ENCODE measurements around the gene PON3.

Gene PON3

DNA sequence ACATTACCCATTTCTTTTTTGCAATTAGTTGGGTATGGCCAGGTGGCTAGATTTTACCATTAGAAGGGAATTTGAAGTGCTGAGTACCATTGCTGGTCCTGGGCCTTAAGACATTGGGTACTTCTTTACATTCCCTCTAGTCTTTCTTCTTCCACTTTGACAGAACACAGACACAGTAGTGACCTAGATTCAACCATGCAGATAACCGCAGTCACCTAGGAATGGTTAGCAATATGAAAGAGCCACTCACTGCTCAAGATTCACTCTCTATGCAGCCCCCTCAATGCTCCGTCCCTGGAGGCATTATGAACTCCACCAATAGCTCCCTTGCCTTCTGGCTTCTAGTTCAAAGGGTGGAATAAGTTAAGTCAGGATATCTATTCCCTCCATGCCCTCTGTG lies 55.7 kb downstream of the PON3 start:
- DNase-seq (ENCODE audit: low read depth), result no peak

- DNase-seq (ENCODE audit: low read depth), result no peak
Observed at GRCh38 chr7:95338832-95339231, 57.3 kb downstream of the PON3 start.

GRCh38 chr7:95335093-95335492 lies 61.1 kb downstream of the PON3 start:
- no peak for DNase-seq (ENCODE audit: low read depth)

DNA sequence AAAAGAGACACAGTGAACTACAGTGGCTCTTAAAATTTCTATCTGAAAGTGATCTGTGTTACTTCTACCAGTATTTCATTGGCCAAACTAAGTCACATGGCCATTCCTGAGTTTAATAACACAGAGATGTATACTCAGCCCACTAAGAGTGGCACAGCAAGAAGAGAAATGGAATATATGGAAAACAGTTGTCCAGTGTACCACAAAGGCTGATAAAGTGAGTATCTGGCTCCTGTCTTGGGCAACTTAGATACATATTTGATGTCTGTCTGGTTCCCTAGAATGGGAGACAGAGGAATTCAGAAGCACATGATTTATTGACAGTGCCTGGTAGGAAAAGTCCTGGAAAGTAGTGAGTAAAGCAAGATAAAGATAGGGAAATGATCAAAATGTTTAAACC lies 61.7 kb downstream of the PON3 start:
- no peak for DNase-seq (ENCODE audit: low read depth)

DNA sequence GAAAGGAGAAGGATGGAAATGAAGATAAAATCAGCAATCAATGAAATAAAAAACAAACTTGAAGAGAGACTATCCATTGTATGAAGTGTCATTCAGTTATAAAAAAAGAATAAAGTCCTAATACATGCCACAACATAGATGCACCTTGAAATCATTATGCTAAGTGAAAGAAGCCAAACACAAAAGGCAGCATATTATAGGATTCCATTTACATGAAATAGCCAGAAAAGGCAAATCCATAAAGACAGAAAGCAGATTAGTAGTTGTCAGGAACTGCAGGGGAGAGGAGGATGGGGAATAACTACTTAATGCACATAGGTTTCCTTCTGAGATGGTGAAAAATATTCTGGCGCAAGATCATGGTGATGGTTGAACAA lies 65.2 kb downstream of the PON3 start:
- no peak for DNase-seq (ENCODE audit: low read depth)

DNA sequence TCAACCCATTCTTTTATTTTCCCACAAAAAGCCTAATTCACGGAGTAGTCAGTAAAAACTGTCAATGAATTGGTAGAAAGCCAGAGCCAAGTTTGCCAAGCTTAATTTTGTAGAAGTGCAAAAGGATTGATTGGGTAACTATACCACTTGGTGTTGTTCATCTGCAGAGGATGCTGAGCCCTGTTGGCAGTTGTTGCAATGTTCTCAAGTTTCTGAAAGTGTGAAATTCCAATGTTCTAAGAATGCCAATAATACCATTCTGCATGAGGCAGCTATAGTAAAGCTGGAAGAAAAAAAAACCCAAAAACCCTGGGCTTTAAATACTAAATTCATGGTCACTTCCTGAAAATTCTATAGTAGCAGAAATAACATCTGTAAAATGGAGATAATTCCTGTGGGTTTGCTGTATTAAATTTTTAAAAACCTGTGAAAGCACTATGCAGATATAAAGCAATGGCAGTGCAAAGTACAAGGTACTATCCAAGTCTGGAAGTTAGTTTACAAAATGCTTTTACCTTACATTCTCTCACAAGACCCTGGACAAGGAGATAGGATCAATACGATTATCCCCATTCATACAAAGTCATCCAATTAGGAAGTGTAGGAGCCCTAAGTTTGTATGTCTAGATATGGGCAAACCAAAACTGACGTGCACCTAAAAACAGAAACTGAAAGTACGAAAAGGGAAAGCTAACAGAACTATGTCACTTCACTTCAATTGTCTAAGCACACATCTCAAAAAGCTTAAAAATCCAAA lies 65.8 kb downstream of the PON3 start:
- DNase-seq (ENCODE audit: low read depth), result no peak

- DNase-seq (ENCODE audit: low read depth), result no peak
Observed at GRCh38 chr7:95327356-95327755, 68.8 kb downstream of the PON3 start.

DNA sequence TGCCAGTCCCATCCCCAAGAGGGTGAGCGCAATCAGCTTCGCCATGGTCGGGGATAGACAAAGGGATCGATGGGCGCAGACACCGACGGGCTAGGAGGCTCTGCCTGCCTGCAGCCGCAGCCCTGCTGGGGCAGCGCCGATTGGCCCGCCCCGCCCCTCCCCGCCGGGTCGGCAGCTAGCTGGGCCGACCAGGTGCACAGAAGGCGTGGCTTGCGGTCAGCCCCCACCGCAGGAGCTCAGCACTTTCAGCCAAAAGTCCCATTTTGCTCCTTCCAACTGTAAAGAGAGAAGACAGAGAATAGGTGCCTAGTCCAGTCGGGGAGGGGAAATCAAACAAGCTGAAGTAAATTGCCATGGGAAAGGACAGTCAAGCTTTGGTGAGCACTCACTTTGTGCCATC lies 71.7 kb downstream of the PON3 start, which contains the start of gene PON1:
Gene PON1 (minus strand): TSS at position 102 of the 400 bp plus-strand sequence. CDS start 57 bp downstream, at position 45.
- DNase-seq (ENCODE audit: low read depth), result no peak

DNA sequence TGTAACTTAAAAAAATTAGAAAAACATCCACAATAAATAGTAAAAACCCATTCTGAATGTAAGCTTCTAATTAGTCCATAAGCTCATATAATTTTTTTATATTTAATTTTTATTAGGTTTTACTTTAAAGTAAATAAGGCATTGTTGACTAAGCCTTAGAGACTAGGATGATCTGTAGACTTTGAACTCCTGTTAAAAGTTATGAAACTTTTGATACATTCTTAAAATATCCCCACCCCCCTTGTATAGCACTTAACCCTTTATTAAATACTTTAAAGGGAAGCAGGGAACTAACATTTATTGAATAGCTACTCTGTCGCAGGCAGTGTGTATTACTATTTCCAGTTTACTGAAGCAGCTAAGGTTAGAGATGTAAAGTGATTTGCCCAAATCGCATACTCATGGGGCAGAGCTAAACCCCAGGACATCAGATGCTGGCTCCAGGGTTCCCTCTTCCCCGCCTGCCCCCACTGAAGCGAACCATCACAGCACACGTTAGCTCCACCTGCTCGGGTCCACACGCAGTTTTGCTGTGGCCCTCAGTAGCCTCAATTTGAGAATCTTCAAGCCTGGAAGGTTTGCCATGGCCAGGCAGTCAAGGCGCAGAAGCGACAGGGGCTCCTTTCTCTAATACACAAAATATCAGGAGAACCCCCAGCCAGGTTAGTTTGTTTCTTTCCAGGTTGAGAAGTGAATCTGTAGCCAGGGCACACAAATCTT lies 72.6 kb downstream of the PON3 start:
- no peak for DNase-seq (ENCODE audit: low read depth)

- no peak for DNase-seq (ENCODE audit: low read depth)
Observed at GRCh38 chr7:95322854-95323253, 73.3 kb downstream of the PON3 start.

- no peak for DNase-seq (ENCODE audit: low read depth)
Observed at GRCh38 chr7:95322396-95322795, 73.8 kb downstream of the PON3 start.

- DNase-seq (ENCODE audit: low read depth), result no peak
Observed at GRCh38 chr7:95321720-95322119, 74.5 kb downstream of the PON3 start.

- no peak for DNase-seq (ENCODE audit: low read depth)
Observed at GRCh38 chr7:95320651-95321050, 75.5 kb downstream of the PON3 start.

- no peak for DNase-seq (ENCODE audit: low read depth)
Observed at GRCh38 chr7:95319570-95319969, 76.6 kb downstream of the PON3 start.

- no peak for DNase-seq (ENCODE audit: low read depth)
Observed at GRCh38 chr7:95318501-95319100, 77.6 kb downstream of the PON3 start.

DNA sequence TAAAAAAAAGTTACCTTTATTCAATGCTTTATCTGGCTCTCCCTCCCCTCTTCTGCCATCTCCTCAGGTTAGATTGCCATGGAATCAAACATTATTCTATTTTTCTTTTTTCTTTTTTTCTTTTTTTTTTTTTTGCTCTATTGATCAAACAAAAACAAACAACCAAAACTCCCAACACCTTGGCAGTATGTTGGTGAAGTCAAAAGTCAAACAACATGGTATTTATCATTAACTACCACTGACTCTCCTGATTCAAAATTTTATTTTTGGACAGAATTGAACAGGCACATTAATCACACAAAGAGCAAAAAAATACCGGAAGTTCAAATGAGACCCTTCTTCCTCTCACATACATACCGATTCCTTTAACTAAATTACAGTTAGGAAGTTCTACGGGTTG lies 78.2 kb downstream of the PON3 start:
- DNase-seq (ENCODE audit: low read depth), result no peak

- no peak for DNase-seq (ENCODE audit: low read depth)
Observed at GRCh38 chr7:95317546-95317945, 78.6 kb downstream of the PON3 start.

GRCh38 chr7:95316588-95316987 lies 79.6 kb downstream of the PON3 start:
- DNase-seq (ENCODE audit: low read depth), result no peak

GRCh38 chr7:95312561-95312960 lies 83.6 kb downstream of the PON3 start:
- no peak for DNase-seq (ENCODE audit: low read depth)

- DNase-seq (ENCODE audit: low read depth), result no peak
Observed at GRCh38 chr7:95311389-95311788, 84.8 kb downstream of the PON3 start.

DNA sequence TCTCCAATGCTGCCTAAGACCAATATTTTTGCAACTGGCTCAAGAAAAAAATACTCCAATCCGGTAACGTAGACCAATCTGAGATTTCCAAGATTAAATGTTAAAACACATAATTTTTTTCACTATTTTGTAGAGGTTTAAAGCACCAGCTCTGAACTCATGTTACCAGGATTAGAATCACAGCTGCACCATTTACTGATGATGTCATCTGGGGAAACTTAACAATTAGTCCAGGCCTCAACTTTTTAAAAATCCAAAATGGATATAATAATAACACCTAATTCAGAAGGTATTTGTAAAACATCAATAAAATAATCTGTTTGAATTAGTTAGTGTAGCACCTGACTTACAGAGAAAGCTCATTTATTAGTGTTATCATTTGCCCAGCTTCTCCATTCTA lies 86.2 kb downstream of the PON3 start:
- DNase-seq (ENCODE audit: low read depth), result no peak
